Stimulated activated CD8-positive, alpha-beta memory T cell treated with anti-CD3 and anti-CD28 coated beads, Interleukin-4, amount 100 ng/mL, for 1 hour (primary cell): ENCODE measurements around the gene STXBP4.
"Not testable (repeated sequence)": the region's sequence is repeated elsewhere in the genome, so short reads cannot be mapped to it uniquely, and the experiment has no call there.

Experiments used
- DNase-seq, 2 donors: peaks; one replicate each; pipeline ENCODE4 v3.0.0-alpha.2; 2020; ENCODE audit warnings: low read depth in 2 of 2, low spot score in 1 of 2

Gene STXBP4

DNA sequence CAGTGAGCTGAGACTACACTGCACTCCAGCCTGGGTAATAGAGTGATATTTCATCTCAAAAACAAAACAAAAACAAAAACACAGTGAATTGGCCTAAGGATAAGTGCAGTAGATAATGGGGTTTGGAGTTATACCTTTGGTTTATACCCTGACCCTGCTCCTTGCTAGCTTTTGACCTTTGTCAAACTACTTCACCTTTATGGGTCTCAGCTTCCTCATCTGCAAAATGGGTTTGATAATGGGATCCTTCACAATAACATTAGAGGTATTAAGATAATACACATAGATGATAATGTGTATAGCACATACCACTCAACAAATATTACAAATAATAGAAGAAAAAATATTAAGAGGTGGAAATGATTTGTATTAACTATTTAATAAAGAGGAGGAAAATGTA, 85.9 kb downstream of the STXBP4 start:
- DNase-seq, result no peak

DNA sequence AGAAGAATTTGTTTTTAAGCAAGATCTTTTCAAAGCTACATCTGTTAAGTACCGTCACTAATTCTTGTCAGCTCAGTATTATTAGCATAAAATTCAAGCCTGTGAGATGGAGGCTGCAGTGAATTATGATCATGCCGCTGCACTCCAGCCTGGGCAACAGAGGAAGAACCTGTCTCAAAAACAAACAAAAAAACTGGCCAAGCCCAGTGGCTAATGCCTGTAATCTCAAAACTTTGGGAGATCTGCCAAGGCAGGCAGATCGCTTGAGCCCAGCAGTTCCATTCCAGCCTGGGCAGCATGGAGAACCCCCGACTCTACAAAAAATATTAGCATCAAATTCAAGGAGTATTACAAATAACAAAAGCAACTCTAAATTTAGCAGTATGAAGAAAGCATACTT, 88.0 kb downstream of the STXBP4 start:
- no peak for DNase-seq

DNA sequence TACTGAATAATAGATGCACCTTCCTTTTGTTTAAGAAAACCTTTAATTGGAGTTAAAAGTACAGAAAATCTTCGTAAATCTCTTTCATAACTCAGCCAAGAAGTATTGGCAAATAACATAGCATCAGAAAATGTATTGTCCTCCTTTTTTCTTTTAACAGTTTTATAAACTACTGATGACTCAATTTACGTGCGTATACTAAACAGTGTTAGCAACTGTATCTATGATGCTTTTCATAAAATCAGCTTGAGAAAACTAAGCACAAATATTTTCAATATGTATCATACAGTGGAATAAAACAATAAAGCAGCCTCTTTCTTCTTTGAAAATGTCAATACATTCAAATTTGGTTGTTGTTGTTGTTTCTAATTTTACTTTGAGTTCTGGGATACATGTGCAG, 88.6 kb downstream of the STXBP4 start:
- no peak for DNase-seq

DNA sequence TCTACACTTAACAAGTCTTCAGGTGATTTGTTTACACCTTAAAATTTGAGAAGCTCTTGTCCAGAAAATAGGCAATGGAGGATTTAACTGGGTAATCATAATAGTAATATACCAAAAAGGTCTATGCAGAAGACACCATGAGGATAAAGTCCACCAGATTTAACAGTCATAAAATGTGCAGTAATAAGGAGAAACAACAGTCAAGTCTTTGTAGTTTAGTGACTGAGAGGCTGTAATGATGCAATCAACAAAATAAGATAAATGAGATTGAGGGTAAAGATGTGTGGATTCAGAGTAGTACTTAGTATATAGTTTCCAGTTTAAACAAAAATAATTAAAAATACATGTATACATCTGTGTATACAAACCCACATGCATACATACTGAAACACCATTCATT, 91.2 kb downstream of the STXBP4 start:
- DNase-seq, result no peak

DNA sequence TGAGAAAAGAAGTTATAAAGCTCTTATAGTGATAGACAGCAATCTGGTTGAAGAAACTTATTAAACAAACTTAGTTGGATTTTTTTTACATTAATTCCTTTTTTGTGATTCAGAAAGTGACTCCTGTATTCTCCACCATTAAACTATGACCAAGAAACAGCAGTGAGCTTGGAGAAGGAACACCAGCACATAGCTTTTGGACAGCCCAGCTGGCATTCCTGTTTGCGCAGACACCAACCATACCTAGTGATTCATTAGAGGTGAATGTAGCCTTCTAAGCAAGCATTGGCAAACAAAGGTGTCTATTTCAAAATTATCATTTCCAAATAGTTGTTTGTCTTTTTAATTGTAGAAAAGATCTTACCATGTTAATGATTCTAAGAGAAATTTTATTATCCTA, 94.4 kb downstream of the STXBP4 start:
- no peak for DNase-seq

DNA sequence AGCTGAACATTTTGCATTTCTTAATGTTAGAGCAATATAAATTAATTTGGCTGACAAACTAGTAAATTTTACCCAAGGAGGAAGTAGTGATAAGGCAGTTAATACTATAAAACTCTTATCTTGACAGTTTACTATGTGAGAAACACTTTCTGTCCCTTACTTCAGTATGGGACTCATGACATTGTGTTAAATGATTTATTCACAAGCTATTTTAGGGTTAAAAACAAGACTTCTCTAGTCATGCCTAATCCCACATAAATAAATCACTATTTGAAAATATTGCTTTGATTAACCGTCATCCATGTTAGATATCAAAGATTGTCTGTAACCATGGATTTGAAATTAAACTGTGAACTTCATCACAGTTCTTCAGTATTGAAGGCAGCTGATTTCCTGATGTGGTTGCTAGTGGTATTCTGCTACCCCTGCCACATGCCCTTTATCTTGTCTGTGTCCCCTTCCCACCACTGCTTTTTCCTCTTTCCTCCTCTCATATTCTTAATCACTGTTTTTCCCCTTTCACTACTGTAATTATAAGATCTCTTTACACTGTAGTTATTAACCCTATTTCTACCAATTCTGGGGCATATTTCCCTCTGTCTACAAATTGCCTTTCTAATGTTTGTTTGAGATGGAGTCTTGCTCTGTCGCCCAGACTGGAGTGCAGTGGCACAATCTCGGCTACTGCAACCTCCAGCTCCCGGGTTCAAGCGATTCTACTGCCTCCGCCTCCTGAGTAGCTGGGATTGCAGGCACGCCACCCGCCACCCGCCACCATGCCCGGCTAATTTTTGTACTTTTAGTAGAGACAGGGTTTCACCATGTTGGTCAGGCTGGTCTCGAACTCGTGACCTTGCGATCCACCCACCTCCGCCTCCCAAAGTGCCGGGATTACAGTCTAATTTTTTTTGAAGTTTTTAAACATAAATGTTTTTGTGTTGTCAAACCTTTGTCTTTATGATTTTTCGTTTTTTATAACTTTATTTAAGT, 95.6 kb downstream of the STXBP4 start:
- no peak for DNase-seq

DNA sequence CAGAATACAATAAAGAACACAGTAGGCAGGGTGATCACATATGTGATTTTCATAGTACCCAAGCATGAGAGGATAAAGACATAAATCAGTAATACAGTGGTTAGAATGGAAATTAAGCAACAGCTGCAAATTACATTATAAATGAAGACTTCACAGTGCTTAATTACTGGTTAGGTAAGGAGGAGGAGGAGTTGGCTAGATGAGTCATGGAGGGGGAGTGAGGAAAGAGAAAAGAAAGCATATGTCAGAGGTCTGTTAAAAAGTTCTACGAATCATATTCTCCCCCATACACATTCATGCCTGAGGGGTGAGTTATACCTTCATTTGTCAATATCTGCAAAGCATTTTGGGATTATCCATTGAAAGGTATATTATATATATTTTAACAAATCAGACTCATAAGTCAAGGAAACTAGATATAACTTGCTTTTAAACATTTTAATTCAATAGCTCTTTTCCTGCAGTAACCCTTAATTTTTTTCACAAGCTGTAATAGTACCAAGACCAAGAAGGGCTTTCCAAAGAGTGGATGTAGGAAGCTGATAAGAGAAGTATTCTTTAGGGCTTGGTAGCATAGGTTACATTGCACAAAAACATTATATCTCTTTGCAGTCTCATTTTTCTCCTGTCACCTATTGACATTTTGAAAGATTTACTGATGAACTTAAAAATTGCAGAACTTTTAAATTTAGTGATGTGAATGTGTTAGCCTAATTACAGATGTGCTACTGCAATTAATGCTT, 99.3 kb downstream of the STXBP4 start:
- no peak for DNase-seq

DNA sequence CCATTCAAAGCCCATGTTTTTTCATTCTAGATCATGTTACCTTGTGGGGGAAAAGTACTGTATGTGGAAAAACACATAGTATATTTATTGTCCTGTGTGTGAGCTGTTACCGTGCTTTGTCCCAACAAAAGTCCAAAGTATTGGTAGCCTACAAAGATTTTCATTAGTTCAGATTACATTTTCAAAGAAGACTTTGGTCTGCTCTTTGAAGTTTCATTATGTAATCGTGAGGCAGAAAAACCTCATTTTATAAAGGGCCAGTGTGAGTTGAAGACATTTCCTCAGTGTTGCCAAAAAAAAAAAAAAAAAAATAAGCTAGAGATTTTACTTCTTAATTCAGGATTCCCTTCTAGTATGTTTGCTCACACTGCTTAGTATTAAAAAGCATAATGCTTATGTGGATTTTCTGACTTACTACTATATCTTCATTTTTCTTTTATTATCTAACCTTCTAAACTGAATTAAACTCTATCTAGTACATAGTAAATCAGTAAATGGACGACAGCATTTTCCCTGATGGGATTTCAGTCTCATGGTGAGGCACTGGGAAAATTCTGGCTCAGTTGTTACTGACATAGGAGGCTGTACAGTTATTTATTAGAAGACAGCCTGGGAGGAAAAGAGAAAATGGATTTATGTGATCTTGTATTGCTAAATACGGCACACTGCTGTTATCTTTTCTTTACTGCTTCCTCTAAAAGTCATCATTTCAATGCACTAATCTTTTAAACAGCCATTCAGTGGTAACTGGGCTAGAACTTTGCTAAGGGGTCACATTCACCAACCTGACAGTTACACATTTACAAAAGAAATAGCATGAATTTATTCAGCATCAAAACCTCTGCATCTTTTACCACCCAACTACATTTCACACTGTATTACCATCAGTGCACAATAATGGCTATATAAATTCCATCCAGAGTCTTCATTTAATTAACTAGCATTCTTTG, 100.6 kb downstream of the STXBP4 start:
- DNase-seq, result no peak

DNA sequence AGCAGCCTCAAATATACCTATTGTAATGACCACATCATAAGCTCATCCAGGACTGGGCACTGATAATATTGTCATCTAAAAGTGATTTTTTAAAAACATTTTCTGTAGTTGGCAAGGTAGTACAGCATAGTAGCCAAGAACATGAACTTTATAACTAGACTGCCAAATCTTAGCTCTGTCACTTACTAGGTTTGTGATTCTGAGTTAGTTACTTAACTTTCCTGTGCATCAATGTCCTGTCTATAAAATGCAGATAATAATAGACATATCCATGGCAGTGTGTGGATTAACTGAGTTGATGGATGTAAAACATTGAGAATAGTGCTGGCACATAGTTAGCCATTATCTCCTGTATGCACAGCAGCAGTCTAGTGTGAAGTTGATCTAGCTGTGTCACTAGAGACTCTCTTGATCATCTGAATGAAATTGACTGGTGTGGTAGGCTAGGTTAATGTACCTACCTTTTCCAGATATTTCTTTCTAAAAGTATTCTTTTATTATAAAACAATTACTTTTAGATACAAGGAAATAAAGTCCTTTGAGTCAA, 101.5 kb downstream of the STXBP4 start:
- no peak for DNase-seq

DNA sequence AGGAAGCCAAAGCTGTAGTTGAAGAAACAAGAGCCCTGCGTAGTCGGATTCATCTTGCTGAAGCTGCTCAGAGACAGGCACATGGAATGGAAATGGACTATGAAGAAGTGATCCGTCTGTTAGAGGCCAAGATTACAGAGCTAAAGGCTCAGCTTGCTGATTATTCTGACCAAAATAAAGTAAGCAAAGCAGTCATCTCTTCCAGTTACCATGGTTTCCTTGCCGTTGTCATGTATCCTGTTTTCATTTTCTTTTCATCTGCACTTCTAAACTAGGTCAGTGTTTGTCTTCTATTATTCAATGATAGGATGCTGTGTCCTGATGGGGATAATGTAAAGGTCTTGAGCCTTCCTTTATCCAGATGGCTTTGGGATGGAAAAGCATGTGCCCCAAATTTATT, 104.3 kb downstream of the STXBP4 start:
- DNase-seq, result no peak

DNA sequence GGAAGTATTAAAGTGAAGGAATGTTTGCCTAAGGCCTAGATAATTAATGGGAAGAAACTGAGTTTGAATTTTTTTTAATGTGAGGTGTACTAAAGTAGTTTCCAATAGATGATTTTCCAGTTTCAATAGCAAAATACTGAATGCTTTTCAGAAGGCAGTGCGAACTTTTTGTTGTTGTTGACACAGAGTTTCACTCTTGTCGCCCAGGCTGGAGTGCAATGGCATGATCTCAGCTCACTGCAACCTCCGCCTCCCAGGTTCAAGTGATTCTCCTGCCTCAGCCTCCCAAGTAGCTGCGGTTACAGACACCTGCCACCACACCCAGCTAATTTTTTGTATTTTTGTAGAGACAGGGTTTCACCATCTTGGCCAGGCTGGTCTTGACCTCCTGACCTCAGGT, 104.9 kb downstream of the STXBP4 start:
- DNase-seq, result not testable (repeated sequence)

DNA sequence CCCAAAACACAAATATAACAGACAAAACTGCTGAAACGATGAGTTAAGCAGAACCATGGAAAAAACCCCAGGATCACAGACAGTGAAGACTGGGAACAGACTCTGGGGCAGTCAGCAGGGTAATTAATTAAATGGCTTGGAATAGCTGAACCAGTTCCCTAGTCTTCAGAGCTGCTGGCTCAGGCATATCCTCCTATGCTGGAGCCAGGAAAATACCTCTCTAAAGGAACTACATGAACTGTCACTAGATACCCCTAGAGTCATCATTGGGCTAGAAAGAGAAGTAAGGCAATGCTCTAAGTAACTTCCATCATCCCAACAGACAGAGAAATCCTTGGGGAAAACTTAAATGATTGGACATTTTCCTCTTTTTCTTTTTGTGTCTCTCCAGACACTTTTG, 113.0 kb downstream of the STXBP4 start:
- no peak for DNase-seq

DNA sequence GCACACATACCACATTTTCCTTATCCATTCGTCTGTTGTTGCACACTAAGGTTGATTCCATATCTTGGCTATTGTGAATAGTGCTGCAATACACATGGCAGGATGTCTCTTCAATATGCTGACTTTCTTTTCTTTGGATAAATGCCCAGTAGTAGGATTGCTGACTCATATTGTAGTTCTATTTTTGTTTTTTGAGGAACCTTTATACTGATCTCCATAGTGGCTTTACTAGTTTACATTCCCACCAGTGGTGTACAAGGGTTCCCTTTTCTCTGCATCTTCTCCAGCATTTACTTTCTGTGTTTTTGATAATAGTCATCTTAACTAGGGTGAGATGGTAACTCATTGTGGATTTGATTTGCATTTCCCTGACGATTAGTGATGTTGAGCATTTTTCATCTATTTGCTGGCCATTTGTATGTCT, 118.1 kb downstream of the STXBP4 start:
- no peak for DNase-seq

DNA sequence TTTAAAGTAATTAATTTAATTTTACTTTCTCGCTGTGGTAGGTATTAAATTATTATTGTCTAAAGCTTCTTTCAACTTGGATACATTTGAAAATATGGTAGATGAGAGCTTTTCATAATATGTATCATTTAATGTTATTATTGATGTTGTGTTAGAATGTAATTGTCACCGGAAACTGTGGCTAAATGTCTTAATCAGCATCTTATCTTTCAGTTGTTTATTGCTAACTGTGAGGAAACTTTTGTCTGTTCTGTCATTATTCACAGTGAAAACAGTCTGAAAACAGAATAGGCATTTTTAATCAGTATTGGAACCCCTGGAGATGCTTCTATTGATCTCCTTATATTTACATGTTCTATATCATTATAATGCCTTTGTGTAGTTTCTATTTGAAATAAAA, 120.7 kb downstream of the STXBP4 start:
- DNase-seq, result no peak

DNA sequence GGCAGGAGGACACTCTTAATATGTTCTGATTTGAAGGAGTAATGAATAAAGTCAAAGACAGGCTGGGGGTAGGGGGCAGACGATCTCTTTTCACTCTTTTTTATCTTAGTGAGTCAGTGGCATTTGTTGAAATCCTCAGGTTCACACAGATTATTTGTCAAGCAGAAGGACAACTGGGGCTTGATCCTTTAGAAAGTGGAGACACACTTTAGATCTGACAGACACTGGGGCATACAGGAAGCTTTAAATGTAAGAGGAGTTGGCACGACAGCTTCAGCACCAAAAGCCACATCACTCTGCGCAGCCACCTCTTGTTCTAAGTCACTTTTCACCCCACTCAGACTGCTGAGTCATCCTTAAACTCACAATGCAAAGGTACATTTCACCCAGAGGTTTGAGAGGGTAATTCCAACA, 121.5 kb downstream of the STXBP4 start:
- no peak for DNase-seq

DNA sequence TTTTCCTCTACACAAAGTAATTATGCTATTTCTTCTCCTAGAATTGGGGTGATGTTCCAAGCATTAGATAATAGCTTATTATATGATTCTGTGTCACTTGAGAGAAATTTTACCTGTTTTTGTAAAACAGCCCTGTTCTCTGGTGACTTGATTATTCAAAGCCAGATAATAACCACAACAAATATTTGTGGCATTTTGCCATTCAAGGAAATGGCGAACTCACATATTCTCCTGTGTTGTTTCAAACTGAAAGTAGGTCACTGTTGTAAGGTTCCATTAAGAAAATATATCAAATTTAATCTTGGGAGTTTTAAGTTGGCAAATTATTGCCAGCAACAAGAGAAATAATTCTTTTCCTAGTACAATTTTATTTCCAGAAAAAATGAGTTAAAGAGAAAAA, 124.8 kb downstream of the STXBP4 start:
- DNase-seq, result no peak

DNA sequence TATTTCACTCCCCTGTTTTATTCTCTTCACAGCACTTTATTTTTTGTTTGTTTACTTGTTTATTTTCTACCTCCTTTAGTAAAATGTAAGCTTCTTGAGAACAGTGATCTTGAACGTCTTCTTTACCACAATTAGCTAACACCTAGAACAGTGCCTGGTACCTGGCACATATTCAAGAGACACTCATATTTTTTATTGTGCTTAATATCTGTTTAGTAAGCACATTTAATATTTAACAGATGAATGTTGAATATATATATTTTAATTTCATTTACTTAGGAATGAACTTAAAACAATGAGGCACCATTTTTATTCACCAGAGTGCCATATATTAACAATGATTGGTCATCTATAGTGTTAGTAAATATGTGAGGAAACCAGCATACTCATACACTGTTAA, 130.2 kb downstream of the STXBP4 start:
- DNase-seq, result no peak

DNA sequence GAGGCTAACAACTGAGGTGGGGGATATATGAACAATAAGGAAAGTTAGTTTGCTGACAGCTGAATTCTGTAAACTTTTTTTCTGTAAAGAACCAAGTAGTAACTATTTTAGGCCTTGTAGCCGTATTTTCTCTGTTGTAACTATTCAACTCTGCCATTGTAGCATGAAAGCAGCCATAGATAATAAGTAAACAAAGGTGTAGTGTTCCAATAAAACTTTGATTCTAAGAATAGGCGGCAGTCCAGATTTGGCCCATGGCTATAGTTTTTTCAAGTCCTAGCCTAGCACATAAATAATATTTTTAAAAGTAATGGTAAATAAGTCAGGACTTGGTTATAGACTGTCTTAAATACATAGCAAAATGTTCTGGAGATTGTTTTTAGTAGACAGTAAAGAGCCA, 142.0 kb downstream of the STXBP4 start:
- DNase-seq, result no peak

DNA sequence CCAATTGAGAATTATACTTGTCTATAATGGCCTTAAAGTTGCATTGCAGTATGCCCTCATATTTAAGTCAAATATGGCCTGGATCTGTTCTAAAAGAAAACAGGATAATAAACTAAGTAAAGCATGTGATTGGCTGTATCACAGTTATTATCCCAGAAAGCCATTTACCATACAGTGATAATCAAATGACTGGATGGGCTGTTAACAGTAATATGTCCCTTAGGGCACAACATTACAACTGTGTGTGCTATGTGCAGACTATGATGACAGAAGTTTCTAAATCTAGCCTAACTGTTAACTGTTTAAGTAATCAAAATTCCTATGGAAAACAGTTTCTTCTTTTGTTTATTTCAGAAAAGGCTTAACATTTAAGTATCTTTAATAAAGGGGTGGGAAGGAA, 145.7 kb downstream of the STXBP4 start:
- DNase-seq, result no peak

DNA sequence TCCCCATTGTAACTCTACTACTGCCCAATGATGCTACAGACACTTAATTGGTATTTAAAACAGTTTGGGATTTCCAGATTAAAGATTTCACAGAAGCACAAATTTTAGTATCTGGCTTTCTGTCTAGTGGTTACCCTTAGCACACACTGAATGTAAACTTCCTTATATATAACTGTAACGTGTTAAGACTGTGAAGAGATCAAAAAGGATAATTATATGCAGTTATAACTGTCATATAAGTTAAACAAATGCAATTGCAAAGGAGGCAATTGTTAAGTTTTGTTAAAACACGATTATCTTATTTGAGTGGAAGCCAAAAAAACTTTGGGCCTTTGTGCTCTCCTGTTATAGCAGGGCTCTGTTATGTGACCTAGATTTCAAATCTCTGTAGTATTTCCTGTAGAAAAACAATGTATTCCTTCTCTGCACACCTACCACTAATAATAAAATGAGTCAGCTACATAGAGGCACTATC, 147.9 kb downstream of the STXBP4 start:
- DNase-seq, result no peak

DNA sequence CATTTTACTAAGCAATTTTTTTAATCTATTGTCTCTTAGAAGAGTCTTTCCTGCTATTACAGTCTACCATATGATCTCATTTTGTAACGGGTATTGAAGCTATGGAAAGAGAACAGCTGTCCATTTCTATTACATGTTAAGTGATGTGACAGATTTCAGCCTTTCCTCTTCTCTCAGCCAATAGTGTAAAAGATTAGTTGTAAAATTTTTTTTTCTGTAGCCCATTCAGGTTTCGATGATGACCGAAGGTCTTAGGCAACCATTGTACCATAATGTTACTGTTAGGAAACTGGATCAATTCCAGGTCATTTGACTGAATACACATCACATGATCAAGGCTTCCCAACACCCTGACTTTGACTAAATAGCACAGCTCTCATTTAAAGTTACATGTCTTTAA, 148.6 kb downstream of the STXBP4 start:
- DNase-seq, result no peak
